HG02588 (cell line): ENCODE results near the gene PSMD5.
"Not testable (repeated sequence)": the region's sequence is repeated elsewhere in the genome, so short reads cannot be mapped to it uniquely, and the experiment has no call there.

Experiments
- ATAC-seq: cut with Tn5 transposase; IDR thresholded peaks from one replicate; pipeline ENCODE4 v1.9.1; 2021; ENCODE audit warnings: mild to moderate bottlenecking, moderate library complexity; ENCODE audit not compliant: unreplicated experiment

Gene PSMD5

DNA sequence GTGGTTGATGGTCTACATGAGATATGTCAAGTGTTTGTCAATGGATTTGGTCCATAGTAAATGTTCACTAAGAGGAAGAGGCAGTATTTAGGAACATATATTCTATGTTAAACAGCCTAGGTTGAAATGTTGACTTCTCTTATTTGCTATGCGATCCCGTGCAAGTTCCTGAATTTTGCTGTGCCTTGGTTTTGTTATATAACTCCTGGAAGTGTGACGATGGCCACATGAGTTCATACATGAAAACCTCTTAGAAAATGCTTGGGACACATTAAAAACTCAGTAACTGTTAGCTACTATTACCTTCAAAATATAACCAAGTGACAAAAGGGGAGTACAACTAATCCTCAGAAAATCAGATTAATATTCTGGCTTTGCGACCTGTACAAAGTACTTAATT, 27.6 kb downstream of the PSMD5 start:
- ATAC-seq: no peak

DNA sequence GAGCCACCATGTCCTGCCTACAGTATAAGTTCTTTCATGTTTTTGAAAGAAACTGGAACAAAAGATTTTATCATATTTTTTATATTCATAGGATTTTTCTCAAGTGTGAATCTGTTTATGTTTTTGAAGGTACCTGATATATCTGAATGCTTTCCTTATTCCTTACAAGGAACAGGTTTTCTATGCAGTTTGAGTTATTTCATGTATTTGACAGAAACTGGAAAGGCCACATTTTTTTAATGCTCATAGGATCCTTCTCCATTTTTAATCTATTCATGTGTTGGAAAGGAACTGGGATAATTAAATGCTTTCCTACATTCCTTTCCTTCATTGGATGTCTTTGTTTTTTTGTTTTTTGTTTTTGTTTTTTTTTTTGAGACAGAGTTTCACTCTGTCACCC, 33.8 kb downstream of the PSMD5 start:
- no peak for ATAC-seq

DNA sequence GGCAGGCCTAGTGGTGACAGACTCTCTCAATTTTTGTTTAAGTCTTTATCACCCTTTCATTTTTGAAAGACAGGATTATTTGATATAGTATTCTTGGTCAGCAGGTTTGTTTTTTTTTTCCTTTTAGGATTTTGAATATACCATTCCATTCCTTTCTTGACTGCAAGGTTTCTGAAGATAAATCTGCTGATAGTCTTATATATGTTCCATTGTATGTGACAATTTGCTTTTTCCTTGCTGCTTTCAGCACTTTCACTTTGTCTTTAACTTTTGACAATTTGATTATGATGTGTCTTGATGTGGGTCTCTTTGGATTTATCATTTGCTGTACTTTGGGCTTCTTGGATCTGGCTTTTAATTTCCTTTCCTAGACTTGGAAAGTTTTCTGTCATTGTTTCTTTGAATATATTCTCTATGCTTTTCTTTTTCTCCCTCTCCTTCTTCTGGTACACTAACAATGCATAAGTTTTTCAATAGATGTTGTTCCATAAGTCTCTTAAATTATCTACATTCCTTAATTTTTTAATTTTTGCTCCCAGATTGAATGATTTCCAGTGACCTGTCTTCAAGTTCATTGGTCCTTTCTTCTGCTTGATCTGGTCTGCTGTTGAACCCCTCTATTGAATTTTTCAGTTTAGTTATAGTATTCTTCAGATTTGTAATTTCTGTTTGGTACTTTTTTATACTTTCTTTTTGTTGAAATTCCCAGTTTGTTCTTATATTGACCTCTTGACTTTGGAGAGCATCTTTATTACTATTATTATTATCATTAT, 34.9 kb downstream of the PSMD5 start:
- no peak for ATAC-seq

GRCh38 chr9:120804784-120805363, 37.8 kb downstream of the PSMD5 start:
- ATAC-seq: not testable (repeated sequence)

GRCh38 chr9:120801441-120801840, 41.3 kb downstream of the PSMD5 start:
- no peak for ATAC-seq

DNA sequence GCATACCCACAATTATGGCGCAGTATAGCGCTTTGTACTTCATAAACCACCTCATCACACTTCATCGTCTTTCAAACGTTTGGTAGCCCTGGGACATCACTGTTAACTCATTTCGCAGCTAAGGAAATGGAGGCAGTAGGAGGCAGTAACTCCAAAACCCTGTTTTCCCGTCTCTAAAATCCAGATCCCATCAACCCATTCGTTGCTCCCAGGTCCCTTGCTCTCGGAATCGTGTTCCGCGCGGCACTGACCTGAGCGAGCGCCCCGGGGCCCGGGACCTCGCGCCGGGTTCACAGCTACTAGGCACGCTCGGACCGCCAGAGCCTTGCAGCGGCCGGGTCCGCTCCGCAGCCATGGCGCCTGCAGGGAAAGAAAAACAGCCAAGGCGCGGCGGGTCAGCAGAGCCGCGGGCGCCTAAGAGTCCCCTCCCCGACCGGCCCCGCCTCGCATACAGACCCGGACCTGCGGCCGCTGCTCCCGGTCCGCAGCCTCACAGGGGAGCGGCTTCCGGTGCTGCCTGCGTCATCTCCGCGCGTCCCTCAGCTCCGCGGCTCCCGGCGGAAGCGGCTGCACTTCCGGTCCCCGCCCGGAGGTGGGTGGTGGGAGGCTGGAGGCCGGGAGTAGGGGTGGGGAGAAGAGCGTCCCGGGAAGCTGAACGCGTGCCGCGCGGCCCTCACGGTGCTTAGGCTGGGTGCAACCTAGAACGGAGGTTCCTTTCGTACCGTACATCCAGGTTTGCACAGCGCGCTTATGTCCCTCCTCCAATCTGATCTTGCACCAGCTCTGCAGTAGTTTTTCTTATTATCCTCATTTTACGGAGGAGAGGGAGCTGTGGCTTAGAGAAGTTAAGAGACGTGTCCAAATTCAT, 49.6 kb downstream of the PSMD5 start, which contains the start of gene FBXW2:
TSS of gene FBXW2 (minus strand) at position 519 of the 868 bp plus-strand sequence. CDS start 5,158 bp downstream, outside the sequence.
- ATAC-seq: peak; percentile 94

DNA sequence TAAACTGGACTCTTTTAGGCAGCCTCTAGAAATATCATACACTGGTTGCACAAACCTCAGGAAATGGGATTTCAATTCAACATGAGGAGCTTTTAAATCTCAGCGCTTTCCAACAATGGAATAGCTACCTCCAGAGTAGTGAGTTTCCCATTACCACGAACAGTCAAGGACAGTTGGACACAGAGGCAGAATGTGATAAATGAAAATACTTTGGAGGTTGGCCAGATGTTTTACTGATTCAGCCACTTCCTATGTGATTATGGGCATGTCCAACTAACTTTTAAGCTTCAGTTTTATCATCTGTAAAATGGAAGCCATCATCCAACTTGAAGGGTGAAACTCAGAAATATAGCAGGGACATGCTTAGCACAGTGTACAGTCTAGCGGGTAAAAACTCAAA, 51.6 kb downstream of the PSMD5 start:
- ATAC-seq: no peak

DNA sequence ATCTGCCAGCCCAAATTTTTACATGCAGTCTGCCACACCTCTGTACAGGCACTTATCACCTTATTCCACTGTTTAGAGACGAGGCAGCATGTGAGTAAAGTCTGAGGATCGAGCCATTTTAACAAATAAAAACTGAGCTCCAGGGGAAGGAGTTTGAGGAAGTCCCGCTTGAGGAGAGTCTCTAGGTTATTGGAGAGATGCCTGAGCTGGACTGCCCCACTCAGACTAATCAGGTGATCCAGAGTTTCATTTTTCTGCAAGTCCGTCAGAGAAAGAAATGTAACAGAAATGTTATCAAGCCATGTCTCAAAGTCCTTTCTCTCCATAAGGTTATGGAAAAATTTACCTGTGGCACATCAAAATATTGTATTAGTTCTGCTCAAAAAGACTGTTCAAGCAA, 54.8 kb downstream of the PSMD5 start:
- no peak for ATAC-seq

GRCh38 chr9:120783602-120784047, 59.1 kb downstream of the PSMD5 start:
- ATAC-seq: no peak

DNA sequence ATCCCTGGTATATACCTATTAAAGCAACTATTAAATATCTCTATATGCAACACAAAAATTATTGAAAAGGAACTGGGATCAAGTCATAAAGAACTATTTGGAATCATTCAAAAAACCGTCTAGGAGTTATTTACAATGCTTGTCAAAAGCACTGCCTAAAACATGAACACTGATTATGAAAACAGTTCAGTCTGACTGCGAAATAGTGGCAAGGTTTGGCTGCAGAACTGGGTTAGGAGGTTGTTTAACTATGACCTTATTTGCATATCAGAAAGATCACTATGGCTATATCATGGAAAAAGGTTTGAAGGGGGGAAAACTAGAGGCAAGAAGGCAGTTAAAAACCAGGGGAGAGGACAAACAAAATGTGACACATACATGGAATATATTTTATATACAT, 61.5 kb downstream of the PSMD5 start:
- no peak for ATAC-seq

- ATAC-seq: no peak
These were observed 62.4 kb downstream of the PSMD5 start for GRCh38 chr9:120780367-120780766.

GRCh38 chr9:120779227-120779626, 63.5 kb downstream of the PSMD5 start:
- no peak for ATAC-seq

DNA sequence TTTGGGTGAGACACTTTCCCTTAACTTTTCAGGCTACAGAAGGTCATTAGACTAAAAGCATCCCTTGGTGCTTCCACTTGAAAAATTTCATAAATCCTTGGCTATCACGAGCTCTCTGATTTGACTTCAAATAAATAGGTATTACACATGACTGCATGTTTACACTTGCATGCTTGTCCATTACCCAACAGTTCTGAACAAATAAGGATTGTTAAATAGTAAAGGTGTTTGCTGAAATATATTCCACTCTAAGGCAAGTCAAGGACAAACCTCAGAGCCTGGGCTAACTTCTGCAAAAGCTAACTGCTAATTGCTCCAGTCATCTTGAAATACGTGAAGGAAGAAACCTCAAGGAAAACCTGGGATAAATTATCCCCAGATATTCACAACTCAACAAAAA, 64.0 kb downstream of the PSMD5 start:
- ATAC-seq: no peak

DNA sequence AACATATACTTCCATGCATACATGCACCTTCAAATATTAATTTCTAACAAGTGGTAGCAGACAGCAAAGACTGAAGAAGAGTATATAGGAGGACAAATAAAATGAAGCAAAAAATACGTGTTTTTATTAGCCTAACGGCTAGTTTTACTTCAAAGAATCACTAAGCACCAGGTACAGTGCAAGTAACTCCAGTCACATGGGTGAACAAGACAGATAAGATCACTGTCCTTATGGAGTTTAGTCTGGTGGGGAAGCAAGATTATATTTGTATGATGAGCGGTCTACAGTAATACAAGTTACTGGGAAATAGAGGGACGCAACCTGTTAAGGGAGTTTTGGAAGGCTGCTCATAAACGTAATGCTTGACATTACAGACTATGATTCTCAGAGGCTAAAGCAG, 65.5 kb downstream of the PSMD5 start:
- ATAC-seq: no peak

DNA sequence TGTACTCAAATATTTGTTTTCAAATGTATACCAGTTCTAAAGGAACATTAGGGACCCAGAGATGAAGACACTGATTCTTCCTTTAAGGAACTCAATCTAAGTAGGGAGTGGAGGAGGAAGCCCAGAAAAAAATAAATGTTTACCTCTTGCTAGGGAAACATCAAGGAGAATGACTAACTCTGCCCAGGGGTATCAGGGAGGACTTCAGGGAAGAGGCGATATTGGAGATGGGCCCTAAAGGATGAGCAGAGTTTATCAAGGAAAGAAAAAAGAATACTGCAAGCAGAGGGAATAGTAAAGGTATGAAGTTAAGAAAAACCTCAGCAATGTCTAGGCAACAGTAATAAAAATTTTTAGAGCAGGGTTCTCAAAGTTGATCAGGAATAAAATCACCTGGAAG, 65.9 kb downstream of the PSMD5 start:
- ATAC-seq: no peak

DNA sequence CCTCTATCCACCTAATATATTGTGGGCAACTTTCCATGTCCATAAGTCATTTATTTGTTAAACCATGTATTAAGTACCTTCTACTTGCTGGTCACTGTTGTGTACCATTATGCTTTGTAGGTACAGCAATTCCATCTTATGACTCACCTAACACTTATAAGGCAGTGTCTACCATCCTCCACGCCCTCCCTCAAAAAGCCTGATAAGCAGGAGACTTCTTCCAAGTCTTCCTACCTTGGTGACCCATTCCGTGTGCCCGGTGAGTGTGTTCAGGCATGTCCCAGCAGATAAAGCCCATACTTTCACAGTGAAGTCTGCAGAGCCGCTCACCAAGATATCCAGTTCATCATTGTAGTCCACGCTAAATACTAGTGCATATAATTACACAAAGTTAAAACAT, 66.9 kb downstream of the PSMD5 start:
- no peak for ATAC-seq

- ATAC-seq: no peak
These were observed 68.0 kb downstream of the PSMD5 start for GRCh38 chr9:120774719-120775118.

DNA sequence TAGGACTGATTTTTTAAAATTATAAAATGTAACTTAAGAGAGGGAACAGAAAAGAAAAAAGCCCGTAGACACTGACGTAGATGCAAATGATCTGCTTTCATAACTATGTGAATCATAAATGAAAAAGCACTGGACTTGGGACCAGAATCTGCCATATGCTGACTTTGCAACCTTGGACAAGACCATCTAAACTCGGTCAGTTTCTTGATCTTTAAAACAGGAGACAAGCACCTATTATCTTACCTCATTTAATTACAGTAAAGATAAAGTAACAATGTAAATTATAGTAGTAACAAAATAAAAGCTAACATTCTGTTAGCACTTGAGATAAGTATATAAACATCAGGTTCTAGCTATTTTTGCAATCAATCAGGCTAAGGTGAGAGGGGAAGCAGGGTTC, 69.5 kb downstream of the PSMD5 start:
- ATAC-seq: no peak

DNA sequence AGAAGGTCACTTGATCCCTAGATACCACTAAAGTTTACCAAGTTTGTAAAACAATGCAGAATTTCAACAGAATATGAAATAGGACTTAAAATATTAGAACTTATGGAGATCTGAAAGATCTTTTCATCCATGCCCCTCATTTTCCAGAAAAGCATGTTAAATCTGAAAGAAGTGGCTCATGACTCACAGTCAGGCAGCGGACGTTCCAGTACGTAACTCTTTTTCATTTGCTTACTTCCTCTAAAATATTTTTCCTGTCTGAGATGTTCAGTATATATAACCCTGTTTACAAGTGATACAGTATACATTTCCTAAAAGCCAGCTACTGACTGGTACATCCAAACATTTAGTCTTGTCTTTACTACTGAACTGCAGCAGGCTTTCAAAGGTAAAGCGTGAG, 71.8 kb downstream of the PSMD5 start:
- ATAC-seq: no peak

DNA sequence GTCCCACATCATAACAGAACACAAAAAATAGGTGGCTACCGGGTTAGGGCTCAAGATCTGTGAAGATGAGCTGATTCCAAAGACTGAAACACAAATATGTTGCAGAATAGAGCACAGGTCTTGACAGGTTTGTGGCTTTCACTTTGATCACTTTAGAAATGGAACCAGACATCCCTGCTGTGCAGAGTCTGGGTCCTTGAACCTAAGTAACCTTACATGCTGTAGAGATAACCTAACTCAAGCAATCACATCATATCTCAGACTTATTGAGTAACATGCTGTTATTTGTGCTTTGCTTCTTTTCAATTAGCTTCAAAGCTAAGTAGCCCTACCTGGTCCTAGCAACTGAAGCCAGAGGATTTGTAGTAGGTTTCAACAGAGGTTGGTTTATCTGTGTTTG, 73.8 kb downstream of the PSMD5 start:
- ATAC-seq: no peak

DNA sequence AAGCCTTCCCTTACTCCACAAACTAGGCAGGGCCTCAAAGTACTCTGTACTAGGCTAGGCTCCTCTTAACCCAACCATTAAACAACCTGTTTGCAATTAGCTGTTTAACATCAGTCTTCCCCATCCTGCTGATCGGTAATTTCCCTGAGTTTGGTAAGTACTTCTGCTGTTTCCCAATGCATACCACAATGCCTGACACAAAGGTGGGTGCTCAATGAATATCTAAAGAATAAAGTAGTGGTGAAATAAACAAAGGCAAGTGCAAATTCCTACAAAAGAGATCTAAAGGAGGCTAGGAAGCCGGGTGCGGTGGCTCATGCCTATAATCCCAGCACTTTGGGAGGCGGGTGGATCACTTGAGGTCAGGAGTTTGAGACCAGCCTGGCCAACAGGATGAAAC, 74.5 kb downstream of the PSMD5 start:
- no peak for ATAC-seq

DNA sequence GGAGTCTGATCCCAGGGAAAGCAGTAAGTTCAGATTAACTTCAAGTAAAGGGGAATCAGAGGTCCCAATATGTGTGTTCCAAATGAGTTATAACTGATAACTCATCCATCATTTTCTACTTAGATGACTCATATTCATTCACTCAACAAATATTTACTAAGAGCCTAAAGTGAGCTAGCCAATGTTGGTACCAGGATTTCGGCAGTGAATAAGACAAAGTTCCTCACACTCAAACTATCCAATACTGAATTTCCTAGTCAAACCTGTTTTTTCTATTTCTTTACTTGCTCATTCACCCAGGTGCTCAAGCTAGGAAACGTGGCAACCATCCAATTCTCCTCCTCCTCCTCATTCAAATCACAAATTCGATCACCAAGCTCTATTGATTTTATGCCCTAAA, 75.3 kb downstream of the PSMD5 start:
- no peak for ATAC-seq
